WTC11 (cell line): ENCODE data around the gene VPS33B.

Source experiments
- CBFB ChIP-seq: sonication (generic); formaldehyde crosslinking; IDR thresholded peaks from 2 replicates; pipeline ENCODE4 v1.8.1; 2022; ENCODE audit warnings: mild to moderate bottlenecking, low read depth, missing genetic modification reagents
- CDX4 ChIP-seq: fragments of 250-450 bp; sonication (Bioruptor Pico); IDR thresholded peaks from 2 replicates; pipeline ENCODE4 v1.9.0; 2021; ENCODE audit warnings: moderate library complexity, mild to moderate bottlenecking, inconsistent platforms, borderline replicate concordance
- CTCF ChIP-seq: fragments of 200-600 bp; IDR thresholded peaks from 2 replicates; pipeline ENCODE4 v1.8.0; 2022; ENCODE audit warnings: antibody characterized with exemption
- E2F4 ChIP-seq: sonication (generic); formaldehyde crosslinking; IDR thresholded peaks from 2 replicates; pipeline ENCODE4 v1.8.1; 2022; ENCODE audit warnings: low read depth, mild to moderate bottlenecking, moderate library complexity, missing genetic modification reagents, borderline replicate concordance
- ESRRA ChIP-seq: sonication (generic); formaldehyde crosslinking; IDR thresholded peaks from 2 replicates; pipeline ENCODE4 v1.8.1; 2022; ENCODE audit warnings: mild to moderate bottlenecking, missing genetic modification reagents, borderline replicate concordance
- JUN ChIP-seq: sonication (generic); formaldehyde crosslinking; IDR thresholded peaks from 2 replicates; pipeline ENCODE4 v1.8.0; 2023; ENCODE audit warnings: mild to moderate bottlenecking, missing genetic modification reagents
- KAT7 ChIP-seq: sonication (generic); formaldehyde crosslinking; IDR thresholded peaks from 2 replicates; pipeline ENCODE4 v1.8.1; 2023; ENCODE audit warnings: missing genetic modification reagents, mild to moderate bottlenecking, borderline replicate concordance
- NFATC4 ChIP-seq: fragments of 250-450 bp; sonication (Bioruptor Pico); IDR thresholded peaks from 2 replicates; pipeline ENCODE4 v1.9.0; 2021; ENCODE audit warnings: mild to moderate bottlenecking
- PRRX2 ChIP-seq: fragments of 250-450 bp; sonication (Bioruptor Pico); IDR thresholded peaks from 2 replicates; pipeline ENCODE4 v1.8.0; 2021; ENCODE audit warnings: mild to moderate bottlenecking
- STAT6 ChIP-seq: sonication (generic); formaldehyde crosslinking; conservative IDR thresholded peaks from 2 replicates; pipeline ENCODE4 v1.8.1; 2023; ENCODE audit warnings: mild to moderate bottlenecking, low read depth, missing genetic modification reagents, moderate library complexity

GRCh38 chr15:90966262-90966661 lies 56.1 kb downstream of the VPS33B start:
- TF ChIP-seq CTCF (no peak), KAT7 (CRISPR knock-in tag) (no peak), PRRX2 (CRISPR knock-in tag) (no peak), STAT6 (CRISPR knock-in tag) (no peak), CDX4 (CRISPR knock-in tag) (no peak), E2F4 (CRISPR knock-in tag) (no peak), ESRRA (no peak), NFATC4 (CRISPR knock-in tag) (no peak), CBFB (CRISPR knock-in tag) (no peak), JUN (no peak)
